ENCODE measurements around the gene ARHGAP19.
"Not testable (repeated sequence)": the region's sequence is repeated elsewhere in the genome, so short reads cannot be mapped to it uniquely, and the experiment has no call there.

ARHGAP19 gene

DNA sequence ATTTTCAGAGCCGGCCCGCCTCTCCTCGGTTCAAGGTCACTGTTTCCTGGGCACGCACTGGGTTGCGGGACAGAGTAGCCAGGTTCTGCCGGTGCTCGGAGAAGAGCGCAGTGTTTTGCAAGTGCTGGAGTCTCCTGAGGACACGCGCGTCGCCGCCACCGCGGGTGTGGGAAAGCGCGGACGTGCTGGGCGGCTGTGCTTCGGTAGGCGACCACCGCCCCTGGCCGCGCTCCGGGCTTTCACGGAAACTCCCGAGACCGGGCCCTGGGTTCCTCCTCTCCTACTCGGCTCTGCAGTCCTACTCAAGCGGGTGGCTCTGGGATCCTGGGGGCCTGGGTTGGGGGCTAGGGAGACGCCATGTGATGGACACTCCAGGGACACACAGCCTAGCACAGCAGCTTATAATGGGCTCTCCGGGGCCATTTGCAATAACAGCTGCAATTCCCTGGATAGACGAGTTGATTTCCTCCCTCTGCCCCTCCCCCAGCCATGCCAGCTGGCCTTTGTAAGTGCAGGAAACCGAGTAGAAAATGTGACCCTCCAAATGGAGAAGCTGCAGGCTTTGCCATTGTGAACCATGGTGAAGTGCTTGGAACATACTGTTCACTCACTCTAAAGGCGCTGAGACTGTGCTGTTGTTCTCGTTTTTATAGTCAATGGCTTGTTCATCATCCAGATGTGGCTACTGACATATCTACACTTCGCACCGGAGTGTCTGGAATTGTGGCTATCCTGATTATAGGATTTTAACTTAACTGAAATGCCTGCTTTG, 28.8 kb upstream of the ARHGAP19 start:
- DNase-seq: no peak

GRCh38 chr10:97320480-97321031, 28.1 kb upstream of the ARHGAP19 start:
- no peak for DNase-seq

GRCh38 chr10:97319671-97320479, 27.4 kb upstream of the ARHGAP19 start:
- DNase-seq: peak; percentile 46

DNA sequence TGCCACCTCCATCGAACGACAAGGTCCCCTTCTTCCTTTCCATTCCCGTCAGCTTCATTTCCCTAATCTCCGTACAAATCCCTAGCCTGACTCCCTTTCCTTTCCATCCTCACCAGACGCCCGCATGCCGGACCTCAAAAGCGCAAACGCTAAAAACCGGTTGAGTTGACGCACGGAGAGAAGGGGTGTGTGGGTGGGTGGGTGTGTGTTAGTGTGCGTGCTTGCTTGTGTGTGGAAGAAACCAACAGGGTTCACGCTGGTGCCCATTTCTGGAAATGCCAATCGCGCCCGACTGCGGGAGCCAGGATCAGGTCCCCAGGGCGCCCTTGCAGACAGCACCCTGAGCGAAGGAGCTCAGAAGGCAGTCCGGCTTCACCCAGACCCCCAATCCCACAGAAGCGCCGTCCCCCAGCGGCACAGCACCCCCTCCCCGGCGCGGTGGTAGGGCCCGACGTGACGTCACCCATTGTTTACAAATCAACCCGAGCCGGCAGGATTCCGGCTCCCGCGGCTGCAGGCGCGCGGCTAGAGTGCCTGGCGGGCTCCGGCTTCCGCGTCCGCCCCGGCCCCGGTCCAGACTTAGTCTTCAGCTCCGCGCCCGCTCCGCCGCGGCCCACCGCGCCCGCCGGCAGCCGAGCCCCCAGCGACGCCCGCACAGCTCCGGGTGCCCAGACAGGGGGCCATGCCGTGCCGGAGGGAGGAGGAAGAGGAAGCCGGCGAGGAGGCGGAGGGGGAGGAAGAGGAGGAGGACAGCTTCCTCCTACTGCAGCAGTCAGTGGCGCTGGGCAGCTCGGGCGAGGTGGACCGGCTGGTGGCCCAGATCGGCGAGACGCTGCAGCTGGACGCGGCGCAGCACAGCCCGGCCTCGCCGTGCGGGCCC, 26.6 kb upstream of the ARHGAP19 start, which contains the start of gene FRAT1:
Gene FRAT1, plus strand, starts transcription at position 500 of the 880 bp plus-strand sequence. Its CDS starts 183 bp downstream, at position 683.
- DNase-seq: peak; percentile 85

DNA sequence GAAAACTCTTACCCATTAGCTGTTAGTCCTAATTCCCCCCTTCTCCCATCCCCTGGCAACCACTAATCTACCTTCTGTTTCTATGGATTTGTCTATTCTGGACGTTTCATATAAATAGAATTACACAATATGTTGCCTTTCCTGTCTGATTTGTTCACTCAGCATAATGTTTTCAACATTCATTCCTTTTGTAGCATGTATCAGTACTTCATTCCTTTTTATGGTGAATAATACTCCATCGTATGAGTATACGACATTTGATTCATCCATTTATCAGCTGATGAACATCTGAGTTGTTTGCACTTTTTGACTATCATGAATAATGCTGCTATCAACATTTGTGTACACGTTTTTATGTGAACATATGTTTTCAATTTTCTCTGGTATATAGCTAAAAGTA, 22.2 kb upstream of the ARHGAP19 start:
- DNase-seq: no peak

DNA sequence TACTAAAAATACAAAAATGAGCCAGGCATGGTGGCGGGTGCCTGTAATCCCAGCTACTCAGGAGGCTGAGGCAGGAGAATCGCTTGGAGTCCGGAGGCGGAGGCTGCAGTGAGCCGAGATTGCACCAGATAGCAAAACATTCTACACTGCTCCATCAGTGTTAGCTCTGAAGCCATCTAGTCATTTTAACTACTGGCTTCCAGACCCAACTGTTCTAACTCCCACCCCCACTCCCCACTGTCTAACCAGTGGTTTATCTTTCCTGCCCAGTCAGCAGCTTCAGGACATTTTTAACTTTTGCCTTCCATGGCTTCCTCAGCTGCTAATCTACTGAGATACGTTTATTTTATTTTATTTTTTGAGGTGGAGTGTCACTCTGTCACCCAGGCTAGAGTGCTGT, 20.5 kb upstream of the ARHGAP19 start:
- no peak for DNase-seq

- no peak for DNase-seq
These were observed 18.7 kb upstream of the ARHGAP19 start for GRCh38 chr10:97311111-97311626.

GRCh38 chr10:97307866-97308780, 15.7 kb upstream of the ARHGAP19 start:
- no peak for DNase-seq

DNA sequence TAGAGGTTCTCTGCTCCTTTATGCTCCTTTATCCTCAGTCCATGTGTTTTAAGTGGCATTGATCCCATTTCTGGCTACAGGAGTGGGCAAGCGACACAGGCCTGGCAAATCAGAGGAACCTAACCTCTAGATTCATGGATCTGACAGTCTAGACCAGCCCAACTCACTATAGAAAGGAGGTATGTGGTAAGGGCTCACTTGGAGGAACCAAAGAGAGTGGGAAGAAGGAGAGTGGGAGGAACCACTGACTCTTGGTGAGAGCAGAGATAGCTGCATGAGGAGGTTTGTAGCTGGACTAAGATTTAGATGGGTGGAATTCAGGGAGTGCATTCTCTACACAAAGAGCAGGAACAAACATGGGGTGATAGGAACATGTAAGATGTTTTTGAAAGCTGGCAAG, 15.0 kb upstream of the ARHGAP19 start:
- DNase-seq: no peak

DNA sequence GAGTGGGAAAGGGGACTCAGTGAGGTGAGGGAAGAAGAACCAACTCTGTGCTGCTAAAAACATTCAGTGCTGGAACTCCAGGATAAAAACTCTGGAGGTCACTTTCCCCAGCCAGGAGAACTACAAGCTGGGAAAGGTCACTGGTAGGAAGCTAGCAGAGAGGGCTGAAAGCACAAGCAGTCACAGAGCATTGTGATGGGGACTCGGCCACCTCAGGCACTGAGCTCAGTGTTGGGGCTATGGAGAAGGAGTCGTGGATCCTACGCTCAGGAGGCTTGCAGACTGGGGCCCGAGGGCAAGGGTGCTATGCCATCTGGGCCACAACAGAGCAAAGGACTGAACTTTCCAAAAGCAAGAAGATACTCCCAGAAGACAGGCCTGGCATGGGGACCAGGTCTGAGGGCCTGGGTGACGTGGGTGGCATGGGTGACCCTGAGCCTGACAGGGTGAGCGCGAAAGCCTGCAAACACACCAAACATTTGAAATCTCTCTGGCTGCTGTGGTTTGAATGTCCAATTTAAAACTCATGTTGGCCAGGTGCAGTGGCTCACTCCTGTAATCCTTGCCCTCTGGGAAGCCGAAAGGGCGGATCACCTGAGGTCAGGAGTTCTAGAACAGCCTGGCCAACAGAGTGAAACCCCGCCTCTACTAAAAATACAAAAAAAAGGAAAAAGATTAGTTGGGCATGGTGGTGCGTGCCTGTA, 9.8 kb upstream of the ARHGAP19 start:
- DNase-seq: no peak

GRCh38 chr10:97300980-97301379, 8.5 kb upstream of the ARHGAP19 start:
- DNase-seq: no peak

GRCh38 chr10:97298223-97298571, 5.8 kb upstream of the ARHGAP19 start:
- no peak for DNase-seq

- no peak for DNase-seq
These were observed 5.3 kb upstream of the ARHGAP19 start for GRCh38 chr10:97297556-97298222.

DNA sequence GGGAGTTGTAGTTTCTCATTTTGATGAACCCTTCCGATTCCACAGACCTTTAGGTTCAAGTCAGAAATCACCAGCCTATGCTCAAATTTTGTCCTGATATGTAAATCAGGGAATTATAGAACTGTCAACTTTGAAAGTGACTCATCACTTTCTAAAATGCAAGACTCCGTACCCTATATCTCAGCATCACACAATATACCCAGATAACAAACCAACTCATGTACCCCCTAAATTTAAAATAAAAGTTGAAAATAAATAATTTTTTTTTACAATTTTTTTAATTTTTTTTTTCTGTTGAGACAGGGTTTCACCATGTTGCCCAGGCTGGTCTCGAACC, 393 bp upstream of the ARHGAP19 start:
- DNase-seq: no peak

- no peak for DNase-seq
These were observed 910 bp downstream of the ARHGAP19 start for GRCh38 chr10:97291357-97292096.

GRCh38 chr10:97290576-97291356, 1.7 kb downstream of the ARHGAP19 start:
- not testable (repeated sequence) for DNase-seq

- DNase-seq: not testable (repeated sequence)
These were observed 2.4 kb downstream of the ARHGAP19 start for GRCh38 chr10:97290076-97290475.

GRCh38 chr10:97280783-97281182, 11.7 kb downstream of the ARHGAP19 start:
- DNase-seq: no peak
